Subcutaneous abdominal adipose tissue (tissue), 5 donors: ENCODE measurements around the gene ATP10B.

ENCODE experiments used
- H3K27ac ChIP-seq: one replicate; pipeline ENCODE4 v1.7.0; 2013; ENCODE audit warnings: low read depth, mild to moderate bottlenecking, inconsistent platforms, low read length, moderate library complexity
- H3K27me3 ChIP-seq, 5 donors: one replicate each; pipeline ENCODE4 v1.7.0; 2013; ENCODE audit warnings: low read length in 5 of 5, inconsistent platforms in 1 of 5; ENCODE audit not compliant: control insufficient read depth in 5 of 5, insufficient read depth in 4 of 5
- H3K36me3 ChIP-seq, 5 donors: one replicate each; pipeline ENCODE4 v1.7.0; 2013; ENCODE audit warnings: low read length in 5 of 5; ENCODE audit not compliant: control insufficient read depth in 5 of 5, insufficient read depth in 5 of 5
- H3K4me1 ChIP-seq, 5 donors: one replicate each; pipeline ENCODE4 v1.7.0; 2013; ENCODE audit warnings: low read length in 5 of 5, mild to moderate bottlenecking in 3 of 5, moderate library complexity in 1 of 5; ENCODE audit not compliant: control insufficient read depth in 5 of 5, insufficient read depth in 5 of 5
- H3K4me3 ChIP-seq, 5 donors: one replicate each; pipeline ENCODE4 v1.7.0; 2013; ENCODE audit warnings: low read length in 5 of 5, low read depth in 1 of 5
- H3K9ac ChIP-seq, 5 donors: one replicate each; pipeline ENCODE4 v1.7.0; 2013; ENCODE audit warnings: low read length in 5 of 5, mild to moderate bottlenecking in 4 of 5, moderate library complexity in 3 of 5
- H3K9me3 ChIP-seq, 5 donors: one replicate each; pipeline ENCODE4 v1.7.0; 2013; ENCODE audit warnings: low read length in 5 of 5; ENCODE audit not compliant: control insufficient read depth in 5 of 5
- donor health status: healthy.
- donor health status: healthy.
- donor health status: healthy.
- donor health status: healthy.
- donor health status: healthy.

The ATP10B gene

GRCh38 chr5:160672521-160672920 lies 179.5 kb downstream of the ATP10B start:
- Histone ChIP-seq H3K36me3 (no peaks in the 10 kb centered on the region), H3K4me1 (no peaks in the 10 kb centered on the region), H3K27ac (no peak overlapping the region), H3K9me3 (no peaks in the 10 kb centered on the region), H3K27me3 (peaks cover 0 to 3% (median 0%) of the 10 kb centered on the region in 5 donors), H3K9ac (no peak overlapping the region), H3K4me3 (no peak overlapping the region)

- Histone ChIP-seq H3K9me3 (no peaks in the 10 kb centered on the region), H3K27me3 (peaks cover 0 to 3% (median 0%) of the 10 kb centered on the region in 5 donors), H3K36me3 (no peaks in the 10 kb centered on the region), H3K27ac (no peak overlapping the region), H3K4me3 (no peak overlapping the region), H3K9ac (no peak overlapping the region), H3K4me1 (no peaks in the 10 kb centered on the region)
Observed at GRCh38 chr5:160668356-160668755, 183.7 kb downstream of the ATP10B start.

GRCh38 chr5:160667160-160667559 lies 184.9 kb downstream of the ATP10B start:
- H3K27me3 ChIP-seq = peaks cover 0 to 3% (median 0%) of the 10 kb centered on the region in 5 donors
- H3K4me3 ChIP-seq = no peak overlapping the region
- no peak overlapping the region for H3K9ac ChIP-seq
- H3K27ac ChIP-seq = no peak overlapping the region
- no peaks in the 10 kb centered on the region for H3K9me3 ChIP-seq
- no peaks in the 10 kb centered on the region for H3K36me3 ChIP-seq
- no peaks in the 10 kb centered on the region for H3K4me1 ChIP-seq

- Histone ChIP-seq H3K36me3 (no peaks in the 10 kb centered on the region), H3K4me1 (no peaks in the 10 kb centered on the region), H3K27me3 (peaks cover 0 to 3% (median 0%) of the 10 kb centered on the region in 5 donors), H3K4me3 (no peak overlapping the region), H3K9me3 (no peaks in the 10 kb centered on the region), H3K27ac (no peak overlapping the region), H3K9ac (no peak overlapping the region)
Observed at GRCh38 chr5:160665460-160665859, 186.6 kb downstream of the ATP10B start.

- no peaks in the 10 kb centered on the region for H3K4me1 ChIP-seq
- no peaks in the 10 kb centered on the region for H3K36me3 ChIP-seq
- H3K4me3 ChIP-seq = no peak overlapping the region
- H3K9me3 ChIP-seq = no peaks in the 10 kb centered on the region
- no peak overlapping the region for H3K9ac ChIP-seq
- H3K27ac ChIP-seq = no peak overlapping the region
- H3K27me3 ChIP-seq = no peaks in the 10 kb centered on the region
Observed at GRCh38 chr5:160660132-160660531, 191.9 kb downstream of the ATP10B start.

- H3K27me3 ChIP-seq = no peaks in the 10 kb centered on the region
- H3K9me3 ChIP-seq = no peaks in the 10 kb centered on the region
- no peaks in the 10 kb centered on the region for H3K36me3 ChIP-seq
- H3K4me1 ChIP-seq = no peaks in the 10 kb centered on the region
- no peak overlapping the region for H3K27ac ChIP-seq
- H3K9ac ChIP-seq = no peak overlapping the region
- no peak overlapping the region for H3K4me3 ChIP-seq
Observed at GRCh38 chr5:160657622-160658458, 194.2 kb downstream of the ATP10B start.

- Histone ChIP-seq H3K27ac (no peak overlapping the region), H3K9ac (no peak overlapping the region), H3K4me3 (no peak overlapping the region), H3K36me3 (no peaks in the 10 kb centered on the region), H3K9me3 (no peaks in the 10 kb centered on the region), H3K4me1 (peaks cover 0 to under 1% (median 0%) of the 10 kb centered on the region in 5 donors), H3K27me3 (no peaks in the 10 kb centered on the region)
Observed at GRCh38 chr5:160657068-160657507, 194.9 kb downstream of the ATP10B start.

- Histone ChIP-seq H3K27ac (no peak overlapping the region), H3K9me3 (no peaks in the 10 kb centered on the region), H3K9ac (no peak overlapping the region), H3K36me3 (no peaks in the 10 kb centered on the region), H3K27me3 (no peaks in the 10 kb centered on the region), H3K4me1 (peaks cover 0 to 3% (median 0%) of the 10 kb centered on the region in 5 donors), H3K4me3 (no peak overlapping the region)
Observed at GRCh38 chr5:160655717-160656116, 196.3 kb downstream of the ATP10B start.

GRCh38 chr5:160651692-160652645 lies 200.0 kb downstream of the ATP10B start:
- Histone ChIP-seq H3K27ac (no peak overlapping the region), H3K9ac (no peak overlapping the region)

GRCh38 chr5:160649304-160649703 lies 202.7 kb downstream of the ATP10B start:
- no peaks in the 10 kb centered on the region for H3K9me3 ChIP-seq
- H3K4me3 ChIP-seq = no peak overlapping the region
- H3K9ac ChIP-seq = no peak overlapping the region
- H3K36me3 ChIP-seq = no peaks in the 10 kb centered on the region
- peaks cover 0 to 3% (median 0%) of the 10 kb centered on the region in 5 donors for H3K4me1 ChIP-seq
- H3K27ac ChIP-seq = no peak overlapping the region
- H3K27me3 ChIP-seq = no peaks in the 10 kb centered on the region

More at GRCh38 chr5:160651692-160652645, 200.0 kb downstream of the ATP10B start:
- no peak overlapping the region for H3K4me3 ChIP-seq
- no peaks in the 10 kb centered on the region for H3K9me3 ChIP-seq
- H3K4me1 ChIP-seq = peaks cover 0 to 3% (median 0%) of the 10 kb centered on the region in 5 donors
- H3K27me3 ChIP-seq = no peaks in the 10 kb centered on the region
- H3K36me3 ChIP-seq = no peaks in the 10 kb centered on the region
